HUES48 (cell line): ENCODE measurements around the gene NUDT4B.
"Not testable (repeated sequence)": the region's sequence is repeated elsewhere in the genome, so short reads cannot be mapped to it uniquely, and the experiment has no call there.

Experiments
- H3K27ac ChIP-seq: one replicate; pipeline ENCODE4 v1.7.0; 2013; ENCODE audit warnings: low read depth, low read length, inconsistent platforms
- H3K27me3 ChIP-seq: 2 replicates; pipeline ENCODE4 v1.6.1; 2013; ENCODE audit warnings: mild to moderate bottlenecking, low read length; ENCODE audit not compliant: control insufficient read depth, insufficient read depth
- H3K36me3 ChIP-seq: 2 replicates; pipeline ENCODE4 v1.6.1; 2013; ENCODE audit warnings: low read length; ENCODE audit not compliant: control insufficient read depth, insufficient read depth
- H3K4me1 ChIP-seq: 2 replicates; pipeline ENCODE4 v1.6.1; 2013; ENCODE audit warnings: mild to moderate bottlenecking, low read length; ENCODE audit not compliant: control insufficient read depth, insufficient read depth
- H3K4me3 ChIP-seq: 2 replicates; pipeline ENCODE4 v1.5.1; 2013; ENCODE audit warnings: mild to moderate bottlenecking, low read depth, low read length
- H3K9ac ChIP-seq: 2 replicates; pipeline ENCODE4 v1.6.1; 2013; ENCODE audit warnings: mild to moderate bottlenecking, low read depth, low read length, moderate library complexity
- H3K9me3 ChIP-seq: 2 replicates; pipeline ENCODE4 v1.6.1; 2013; ENCODE audit warnings: low read length; ENCODE audit not compliant: control insufficient read depth, insufficient read depth

Gene NUDT4B

GRCh38 chr1:148743200-148743599 lies 5.4 kb upstream of the NUDT4B start:
- H3K4me1 ChIP-seq, H3K27me3 ChIP-seq, H3K27ac ChIP-seq, H3K9me3 ChIP-seq, H3K4me3 ChIP-seq, H3K9ac ChIP-seq, H3K36me3 ChIP-seq: not testable (repeated sequence)

GRCh38 chr1:148743726-148744720 lies 4.6 kb upstream of the NUDT4B start:
- H3K4me3 ChIP-seq, H3K9me3 ChIP-seq, H3K9ac ChIP-seq: not testable (repeated sequence)

GRCh38 chr1:148749335-148749681 lies 734 bp downstream of the NUDT4B start:
- not testable (repeated sequence) for H3K4me1 ChIP-seq, H3K27ac ChIP-seq, H3K9ac ChIP-seq, H3K36me3 ChIP-seq, H3K27me3 ChIP-seq, H3K4me3 ChIP-seq, H3K9me3 ChIP-seq

More at GRCh38 chr1:148743726-148744720, 4.6 kb upstream of the NUDT4B start:
- H3K27ac ChIP-seq, H3K4me1 ChIP-seq, H3K27me3 ChIP-seq, H3K36me3 ChIP-seq: not testable (repeated sequence)

GRCh38 chr1:148756231-148756630 lies 7.7 kb downstream of the NUDT4B start:
- H3K27me3 ChIP-seq, H3K36me3 ChIP-seq, H3K9ac ChIP-seq, H3K4me3 ChIP-seq, H3K27ac ChIP-seq, H3K4me1 ChIP-seq, H3K9me3 ChIP-seq: not testable (repeated sequence)

GRCh38 chr1:148757446-148757845 lies 8.9 kb downstream of the NUDT4B start:
- H3K4me1 ChIP-seq, H3K27me3 ChIP-seq, H3K4me3 ChIP-seq, H3K9me3 ChIP-seq, H3K27ac ChIP-seq, H3K36me3 ChIP-seq, H3K9ac ChIP-seq: not testable (repeated sequence)

GRCh38 chr1:148758412-148758811 lies 9.8 kb downstream of the NUDT4B start:
- not testable (repeated sequence) for H3K9me3 ChIP-seq, H3K9ac ChIP-seq, H3K36me3 ChIP-seq, H3K4me3 ChIP-seq, H3K4me1 ChIP-seq, H3K27ac ChIP-seq, H3K27me3 ChIP-seq

GRCh38 chr1:148758925-148759324 lies 10.4 kb downstream of the NUDT4B start:
- H3K4me3 ChIP-seq, H3K9ac ChIP-seq, H3K36me3 ChIP-seq, H3K9me3 ChIP-seq, H3K27ac ChIP-seq, H3K27me3 ChIP-seq, H3K4me1 ChIP-seq: not testable (repeated sequence)

- not testable (repeated sequence) for H3K9ac ChIP-seq, H3K36me3 ChIP-seq, H3K4me1 ChIP-seq, H3K9me3 ChIP-seq, H3K27me3 ChIP-seq, H3K27ac ChIP-seq, H3K4me3 ChIP-seq
These were observed 11.2 kb downstream of the NUDT4B start for GRCh38 chr1:148759749-148760148.

- H3K4me3 ChIP-seq, H3K36me3 ChIP-seq, H3K9me3 ChIP-seq, H3K27ac ChIP-seq, H3K4me1 ChIP-seq, H3K9ac ChIP-seq, H3K27me3 ChIP-seq: not testable (repeated sequence)
These were observed 11.6 kb downstream of the NUDT4B start for GRCh38 chr1:148760206-148760605.

- H3K4me3 ChIP-seq, H3K9ac ChIP-seq, H3K27ac ChIP-seq, H3K9me3 ChIP-seq, H3K4me1 ChIP-seq, H3K27me3 ChIP-seq, H3K36me3 ChIP-seq: not testable (repeated sequence)
These were observed 12.8 kb downstream of the NUDT4B start for GRCh38 chr1:148761360-148761759.

- not testable (repeated sequence) for H3K27me3 ChIP-seq, H3K9me3 ChIP-seq, H3K9ac ChIP-seq, H3K4me3 ChIP-seq, H3K36me3 ChIP-seq, H3K4me1 ChIP-seq, H3K27ac ChIP-seq
These were observed 16.9 kb downstream of the NUDT4B start for GRCh38 chr1:148765238-148766019.
